Smooth muscle cell (in vitro differentiated cells): ENCODE data around the gene OR2L2. TPM values are rescaled to one million over a fixed set of nuclear protein-coding genes. Genes with fewer than 3 reads are reported as not detected.

ENCODE experiments used
- DNase-seq: peaks from one replicate; lab custom pipeline; 2025; ENCODE audit not compliant: unreplicated experiment; lab: John Stamatoyannopoulos, UW
- H2AFZ ChIP-seq: fragments of 200-600 bp; sonication (generic); 2 replicates; pipeline ENCODE4 v1.6.0; 2016; ENCODE audit warnings: antibody characterized with exemption, low read depth, mild to moderate bottlenecking
- H3F3A ChIP-seq: fragments of 200-600 bp; sonication (generic); 2 replicates; pipeline ENCODE4 v1.6.0; 2017; ENCODE audit warnings: antibody characterized with exemption, low read depth
- H3K27ac ChIP-seq: fragments of 200-600 bp; sonication (generic); 2 replicates; pipeline ENCODE4 v1.5.1; 2016; ENCODE audit warnings: low read depth, mild to moderate bottlenecking
- H3K27me3 ChIP-seq: fragments of 200-600 bp; sonication (generic); 2 replicates; pipeline ENCODE4 v1.6.1; 2016; ENCODE audit warnings: low read depth, mild to moderate bottlenecking
- H3K36me3 ChIP-seq: fragments of 200-600 bp; sonication (generic); 2 replicates; pipeline ENCODE4 v1.5.1; 2016; ENCODE audit warnings: low read depth
- H3K4me1 ChIP-seq: fragments of 200-600 bp; sonication (generic); 2 replicates; pipeline ENCODE4 v1.5.1; 2016; ENCODE audit warnings: low read depth
- H3K4me2 ChIP-seq: fragments of 200-600 bp; sonication (generic); 2 replicates; pipeline ENCODE4 v1.6.0; 2016; ENCODE audit warnings: mild to moderate bottlenecking
- H3K4me3 ChIP-seq: fragments of 200-600 bp; sonication (generic); 2 replicates; pipeline ENCODE4 v1.5.1; 2016; ENCODE audit warnings: mild to moderate bottlenecking
- H3K79me2 ChIP-seq: fragments of 200-600 bp; sonication (generic); 2 replicates; pipeline ENCODE4 v1.6.0; 2016; ENCODE audit warnings: low read depth, mild to moderate bottlenecking
- H3K9ac ChIP-seq: fragments of 200-600 bp; sonication (generic); 2 replicates; pipeline ENCODE4 v1.6.0; 2016; ENCODE audit warnings: low read depth
- H3K9me3 ChIP-seq: fragments of 200-600 bp; sonication (generic); replicated peaks from 2 replicates; pipeline ENCODE4 v1.5.1; 2016; ENCODE audit warnings: low read depth
- H4K20me1 ChIP-seq: fragments of 200-600 bp; sonication (generic); 2 replicates; pipeline ENCODE4 v1.6.0; 2016; ENCODE audit warnings: low read depth
- WGBS: methylation state at CpG from one replicate; pipeline ENCODE4 v1.1.7; 2016; ENCODE audit warnings: low lambda C conversion rate; 5-methylcytosine and 5-hydroxymethylcytosine counted together
- polyA plus RNA-seq: library from polyadenylated mRNA; unstranded; fragments of >200 nt; fragmentation: Nextera tagmentation; extraction: Ambion mirVana; gene quantifications from 2 replicates; pipeline ENCODE4 v1.2.1, GENCODE V29; 2016
- total RNA-seq: library from RNA; depleted of rRNA; stranded (reverse); fragments of >200 nt; gene quantifications from 2 replicates; pipeline ENCODE4 v1.2.3, GENCODE V29; 2014
- TF ChIP-seq, protein P1 (sequence below): fragments of 200-600 bp; sonication (generic); IDR thresholded peaks from 2 replicates; pipeline ENCODE4 v1.5.1; 2017; ENCODE audit warnings: borderline replicate concordance, mild to moderate bottlenecking, antibody characterized with exemption; ENCODE audit not compliant: insufficient read depth, poor library complexity, severe bottlenecking

OR2L2 gene
- total and polyA plus RNA-seq, 2 experiments from 2014 or later: 0.03 TPM; not detected in 1

DNA sequence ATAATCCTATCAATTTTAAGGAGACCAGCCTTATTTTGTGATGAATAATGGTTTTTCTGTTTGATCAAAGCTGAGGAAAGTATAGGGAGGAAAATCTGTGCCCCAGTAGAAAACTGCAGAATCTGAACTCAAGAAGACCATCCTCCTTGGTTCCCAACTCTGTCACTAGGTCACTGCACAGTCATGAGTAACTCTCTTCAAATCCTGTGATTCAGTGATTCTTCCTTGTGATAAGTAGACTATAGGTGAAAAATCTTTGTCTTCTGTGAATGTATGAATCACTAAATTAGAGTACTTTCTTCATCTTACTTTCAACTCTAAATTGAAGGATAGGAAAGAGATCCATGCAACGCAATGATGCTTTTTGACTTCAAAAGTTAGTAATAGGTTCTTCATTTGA, 29.7 kb upstream of the OR2L2 start:
- no peak overlapping the region for H3K4me2 ChIP-seq
- H3K79me2 ChIP-seq: no peaks in the 10 kb centered on the region
- no peak for DNase-seq
- H3K27ac ChIP-seq: no peak overlapping the region
- TF ChIP-seq, protein P1, sequence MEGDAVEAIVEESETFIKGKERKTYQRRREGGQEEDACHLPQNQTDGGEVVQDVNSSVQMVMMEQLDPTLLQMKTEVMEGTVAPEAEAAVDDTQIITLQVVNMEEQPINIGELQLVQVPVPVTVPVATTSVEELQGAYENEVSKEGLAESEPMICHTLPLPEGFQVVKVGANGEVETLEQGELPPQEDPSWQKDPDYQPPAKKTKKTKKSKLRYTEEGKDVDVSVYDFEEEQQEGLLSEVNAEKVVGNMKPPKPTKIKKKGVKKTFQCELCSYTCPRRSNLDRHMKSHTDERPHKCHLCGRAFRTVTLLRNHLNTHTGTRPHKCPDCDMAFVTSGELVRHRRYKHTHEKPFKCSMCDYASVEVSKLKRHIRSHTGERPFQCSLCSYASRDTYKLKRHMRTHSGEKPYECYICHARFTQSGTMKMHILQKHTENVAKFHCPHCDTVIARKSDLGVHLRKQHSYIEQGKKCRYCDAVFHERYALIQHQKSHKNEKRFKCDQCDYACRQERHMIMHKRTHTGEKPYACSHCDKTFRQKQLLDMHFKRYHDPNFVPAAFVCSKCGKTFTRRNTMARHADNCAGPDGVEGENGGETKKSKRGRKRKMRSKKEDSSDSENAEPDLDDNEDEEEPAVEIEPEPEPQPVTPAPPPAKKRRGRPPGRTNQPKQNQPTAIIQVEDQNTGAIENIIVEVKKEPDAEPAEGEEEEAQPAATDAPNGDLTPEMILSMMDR: no peak
- no peak overlapping the region for H3K9ac ChIP-seq
- H2AFZ ChIP-seq: no peak overlapping the region
- no peaks in the 10 kb centered on the region for H3F3A ChIP-seq
- no peaks in the 10 kb centered on the region for H3K4me1 ChIP-seq
- H4K20me1 ChIP-seq: no peaks in the 10 kb centered on the region
- no peaks in the 10 kb centered on the region for H3K27me3 ChIP-seq
- 68% methylated on average over 1 of the region's 1 CpG for WGBS
- H3K9me3 ChIP-seq: peaks cover 11% of the 10 kb centered on the region
- no peak overlapping the region for H3K4me3 ChIP-seq
- H3K36me3 ChIP-seq: no peaks in the 10 kb centered on the region

DNA sequence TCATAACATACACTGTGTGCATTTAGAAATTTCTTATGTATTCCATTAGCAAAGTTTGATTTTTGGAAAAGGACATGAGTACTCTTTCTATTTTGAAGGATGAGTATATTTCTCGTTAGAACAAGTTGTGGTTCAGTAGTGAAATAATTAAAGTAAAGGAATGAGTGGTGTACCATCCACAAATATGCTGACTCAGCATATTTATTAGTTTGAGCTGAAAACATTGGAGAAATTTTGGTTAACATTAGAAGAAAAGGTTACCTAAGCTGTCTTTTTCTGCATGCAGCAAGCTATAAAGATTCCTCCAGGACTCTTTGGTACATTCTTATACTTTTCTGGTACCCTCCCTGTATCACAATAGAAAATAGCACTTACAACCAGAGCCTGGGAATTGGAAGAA, 22.1 kb upstream of the OR2L2 start:
- Histone ChIP-seq H3K79me2 (no peaks in the 10 kb centered on the region), H3K27me3 (no peaks in the 10 kb centered on the region), H3K27ac (no peak overlapping the region), H3K4me3 (no peak overlapping the region), H3K36me3 (no peaks in the 10 kb centered on the region), H3K4me2 (no peak overlapping the region), H3K4me1 (no peaks in the 10 kb centered on the region), H3F3A (no peaks in the 10 kb centered on the region), H3K9ac (no peak overlapping the region), H4K20me1 (no peaks in the 10 kb centered on the region), H3K9me3 (peaks cover 17% of the 10 kb centered on the region), H2AFZ (no peak overlapping the region)
- WGBS: 31% methylated on average over 1 of the region's 1 CpG
- DNase-seq: no peak
- TF ChIP-seq, protein P1: no peak

DNA sequence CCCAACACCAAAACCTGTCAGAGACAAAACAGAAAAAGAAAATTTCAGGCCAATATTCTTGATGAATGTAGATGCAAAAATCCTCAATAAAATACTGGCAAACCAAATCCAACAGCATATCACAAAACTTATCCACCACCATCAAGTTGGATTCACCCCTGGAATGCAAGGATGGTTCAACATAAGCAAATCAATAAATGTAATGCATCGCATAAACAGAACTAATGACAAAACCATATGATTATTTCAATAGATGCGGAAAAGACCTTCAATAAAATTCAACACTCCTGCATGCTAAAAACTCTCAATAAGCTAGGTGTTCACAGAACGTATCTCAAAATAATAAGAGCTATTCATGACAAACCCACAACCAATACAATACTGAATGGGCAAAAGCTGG, 20.2 kb upstream of the OR2L2 start:
- peaks cover 19% of the 10 kb centered on the region for H3K9me3 ChIP-seq
- WGBS: 68% methylated on average over 3 of the region's 3 CpGs

DNA sequence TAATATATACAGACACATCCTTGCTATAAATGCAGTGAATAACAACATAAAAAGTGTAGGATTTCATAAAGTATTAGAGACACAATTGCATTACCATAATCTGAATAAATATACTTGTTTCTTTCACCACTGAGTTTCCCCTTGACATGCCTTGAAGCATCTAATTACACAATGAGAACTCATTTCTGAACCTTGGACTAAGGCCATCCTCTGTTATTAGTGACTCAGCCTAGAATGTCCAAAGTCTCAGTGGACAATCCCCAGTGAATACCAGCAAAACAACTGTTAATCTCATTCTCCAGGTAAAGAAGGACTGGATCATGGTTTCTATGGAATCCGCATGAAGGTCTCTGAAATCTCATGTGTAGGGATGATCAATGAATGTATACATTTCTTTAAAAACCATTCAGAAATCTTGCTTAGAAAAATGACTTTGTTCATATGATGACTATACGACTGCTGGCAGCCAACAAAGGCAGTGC, 16.6 kb upstream of the OR2L2 start, which contains the start of gene OR2L5:
Gene OR2L5 (plus strand): TSS at position 432 of the 482 bp plus-strand sequence. CDS start 8,288 bp downstream, outside the sequence.
- no peak for DNase-seq
- peaks cover 17% of the 10 kb centered on the region for H3K9me3 ChIP-seq
- H3K27ac ChIP-seq: no peak within 1 kb of the TSS
- no peak within 1 kb of the TSS for H3K4me3 ChIP-seq
- no peaks in the 10 kb centered on the region for H3K36me3 ChIP-seq
- no peaks in the 10 kb centered on the region for H3K27me3 ChIP-seq
- H4K20me1 ChIP-seq: no peaks in the 10 kb centered on the region
- no peak within 1 kb of the TSS for H3K9ac ChIP-seq
- no peaks in the 10 kb centered on the region for H3F3A ChIP-seq
- no peaks in the 10 kb centered on the region for H3K79me2 ChIP-seq
- 82% methylated on average over 2 of the region's 2 CpGs for WGBS
- H3K4me2 ChIP-seq: no peak within 1 kb of the TSS
- TF ChIP-seq, protein P1: no peak
- H2AFZ ChIP-seq: no peak within 1 kb of the TSS
- H3K4me1 ChIP-seq: no peaks in the 10 kb centered on the region

More for the DNA sequence above, 20.2 kb upstream of the OR2L2 start:
- Histone ChIP-seq H3K4me2 (no peak overlapping the region), H3K27me3 (no peaks in the 10 kb centered on the region), H3F3A (no peaks in the 10 kb centered on the region), H2AFZ (no peak overlapping the region), H3K9ac (no peak overlapping the region), H3K4me1 (no peaks in the 10 kb centered on the region), H4K20me1 (no peaks in the 10 kb centered on the region), H3K36me3 (no peaks in the 10 kb centered on the region), H3K27ac (no peak overlapping the region), H3K4me3 (no peak overlapping the region), H3K79me2 (no peaks in the 10 kb centered on the region)
- DNase-seq: no peak
- TF ChIP-seq, protein P1: no peak
